DMS53 (cell line): ENCODE measurements around the gene CDC20.
"Not testable (repeated sequence)": the region's sequence is repeated elsewhere in the genome, so short reads cannot be mapped to it uniquely, and the experiment has no call there.

Experiments used
- DNase-seq: peaks from one replicate; lab custom pipeline; 2025; lab: John Stamatoyannopoulos, UW

CDC20 gene

GRCh38 chr1:43358121-43358745 is 548 bp upstream of the CDC20 start:
- DNase-seq: peak; percentile 75

- peak; percentile 40 for DNase-seq
Observed at GRCh38 chr1:43359696-43360095, 915 bp downstream of the CDC20 start.

GRCh38 chr1:43360616-43361015 is 1.8 kb downstream of the CDC20 start:
- DNase-seq: no peak

GRCh38 chr1:43363283-43363934 is 4.6 kb downstream of the CDC20 start:
- DNase-seq: no peak

- DNase-seq: no peak
Observed at GRCh38 chr1:43363935-43364525, 5.2 kb downstream of the CDC20 start.

GRCh38 chr1:43365678-43366077 is 6.9 kb downstream of the CDC20 start:
- no peak for DNase-seq

- DNase-seq: peak; percentile 61
Observed at GRCh38 chr1:43366179-43366578, 7.4 kb downstream of the CDC20 start.

- peak; percentile 60 for DNase-seq
Observed at GRCh38 chr1:43366601-43367025, 7.8 kb downstream of the CDC20 start.

- peak; percentile 67 for DNase-seq
Observed at GRCh38 chr1:43367026-43367903, 8.5 kb downstream of the CDC20 start.

- peak; percentile 95 for DNase-seq
Observed at GRCh38 chr1:43367904-43368645, 9.3 kb downstream of the CDC20 start, which contains the start of gene ELOVL1. TSS of gene ELOVL1 (minus strand) at chr1:43368011. CDS start at chr1:43365609, 2,402 bp downstream.

GRCh38 chr1:43368646-43369020 is 9.9 kb downstream of the CDC20 start:
- DNase-seq: peak; percentile 56

GRCh38 chr1:43369779-43370178 is 11.0 kb downstream of the CDC20 start:
- not testable (repeated sequence) for DNase-seq

GRCh38 chr1:43370564-43370963 is 11.8 kb downstream of the CDC20 start:
- no peak for DNase-seq

GRCh38 chr1:43372172-43372571 is 13.4 kb downstream of the CDC20 start:
- DNase-seq: no peak

GRCh38 chr1:43373066-43373940 is 14.5 kb downstream of the CDC20 start:
- DNase-seq: peak; percentile 61

- peak; percentile 21 for DNase-seq
Observed at GRCh38 chr1:43376723-43377235, 18.0 kb downstream of the CDC20 start.

- DNase-seq: no peak
Observed at GRCh38 chr1:43377831-43378230, 19.1 kb downstream of the CDC20 start.

- DNase-seq: no peak
Observed at GRCh38 chr1:43379476-43379875, 20.7 kb downstream of the CDC20 start.

GRCh38 chr1:43381612-43382011 is 22.8 kb downstream of the CDC20 start:
- DNase-seq: no peak

- DNase-seq: no peak
Observed at GRCh38 chr1:43382027-43382779, 23.4 kb downstream of the CDC20 start.
